HG03025 (cell line): Measurements from ENCODE around the gene CTH.
A peak's percentile ranks its signal among the peaks of the same experiment; 100 is the strongest.
"Not testable (repeated sequence)": the region's sequence is repeated elsewhere in the genome, so short reads cannot be mapped to it uniquely, and the experiment has no call there.

Source experiments
- ATAC-seq: cut with Tn5 transposase; IDR thresholded peaks from one replicate; pipeline ENCODE4 v1.9.1; 2021; ENCODE audit warnings: mild to moderate bottlenecking, moderate library complexity; ENCODE audit not compliant: unreplicated experiment, low FRiP score

Gene CTH

DNA sequence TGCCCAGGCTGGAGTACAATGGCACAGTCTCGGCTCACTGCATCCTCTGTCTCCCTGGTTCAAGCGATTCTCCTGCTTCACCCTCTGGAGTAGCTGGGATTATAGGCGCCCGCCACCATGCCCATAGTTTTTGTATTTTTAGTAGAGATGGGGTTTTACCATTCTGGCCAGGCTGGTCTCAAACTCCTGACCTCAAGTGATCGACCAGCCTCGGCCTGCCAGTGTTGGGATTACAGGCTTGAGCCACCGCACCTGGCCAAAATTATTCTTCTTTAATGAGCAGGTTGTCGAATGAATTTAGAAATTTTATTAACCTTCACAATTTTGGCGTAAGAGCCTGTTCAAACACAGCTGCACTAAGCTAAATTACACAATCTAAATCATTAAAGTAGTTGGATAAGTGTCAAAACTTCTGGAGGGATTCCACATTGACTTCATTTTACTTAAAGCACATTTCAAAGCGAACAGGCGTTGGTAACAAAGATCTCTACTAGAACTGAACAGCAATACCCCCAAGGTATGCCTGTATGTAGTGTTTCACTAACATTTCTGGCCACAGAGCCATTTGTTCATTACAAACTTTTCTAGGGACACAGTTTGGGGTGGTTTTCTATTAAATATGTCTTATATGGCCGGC is 5.2 kb upstream of the CTH start:
- ATAC-seq: no peak

DNA sequence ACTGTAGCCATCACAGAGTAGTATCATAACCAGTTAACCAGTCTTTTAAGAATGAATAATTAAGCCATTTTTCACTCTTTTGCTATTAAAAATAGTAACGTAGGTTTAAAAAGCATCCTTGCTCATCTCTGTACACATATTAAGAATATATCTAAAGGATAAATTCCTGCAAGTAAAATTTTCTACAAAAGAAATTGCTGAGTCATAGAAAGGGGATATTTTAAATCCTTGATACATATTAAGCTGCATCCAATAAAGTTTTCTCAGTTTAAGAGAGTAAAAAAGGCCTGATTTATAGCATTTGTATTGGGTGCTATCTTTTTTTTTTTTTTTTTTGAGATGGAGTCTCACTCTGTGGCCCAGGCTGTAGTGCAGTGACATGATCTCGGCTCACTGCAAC is 1.9 kb upstream of the CTH start:
- no peak for ATAC-seq

DNA sequence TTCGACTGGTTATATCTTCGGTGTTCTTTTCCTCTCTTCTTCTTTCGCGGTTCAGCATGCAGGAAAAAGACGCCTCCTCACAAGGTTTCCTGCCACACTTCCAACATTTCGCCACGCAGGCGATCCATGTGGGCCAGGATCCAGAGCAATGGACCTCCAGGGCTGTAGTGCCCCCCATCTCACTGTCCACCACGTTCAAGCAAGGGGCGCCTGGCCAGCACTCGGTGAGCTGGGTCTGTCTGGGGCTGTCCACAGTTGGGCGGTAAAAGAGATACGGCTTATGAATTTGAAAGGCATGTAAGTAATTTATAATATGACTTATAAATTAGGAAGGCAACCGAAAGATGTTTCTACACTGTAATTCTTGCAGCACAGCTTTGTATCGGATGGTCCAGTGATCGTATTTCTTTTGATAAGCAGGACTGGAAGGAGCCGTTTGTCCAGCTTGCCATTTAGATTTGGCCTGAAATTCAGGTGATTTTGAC is 334 bp downstream of the CTH start:
- peak; percentile 4 for ATAC-seq

DNA sequence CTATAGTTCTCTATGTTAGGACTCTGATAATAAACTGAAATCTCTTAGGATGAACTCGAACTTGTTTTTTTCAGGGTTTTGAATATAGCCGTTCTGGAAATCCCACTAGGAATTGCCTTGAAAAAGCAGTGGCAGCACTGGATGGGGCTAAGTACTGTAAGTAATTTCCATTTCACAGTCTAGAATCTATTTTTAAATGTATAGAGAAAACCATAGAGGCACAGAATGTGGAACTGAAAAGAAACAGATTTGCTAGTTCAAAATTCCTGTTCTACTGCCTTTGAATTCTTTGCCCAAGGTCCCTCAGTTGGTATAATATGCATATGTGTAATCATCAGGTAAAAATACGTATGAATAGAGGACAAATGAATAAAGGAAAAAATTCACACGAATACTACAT is 4.8 kb downstream of the CTH start:
- ATAC-seq: peak; percentile 35

DNA sequence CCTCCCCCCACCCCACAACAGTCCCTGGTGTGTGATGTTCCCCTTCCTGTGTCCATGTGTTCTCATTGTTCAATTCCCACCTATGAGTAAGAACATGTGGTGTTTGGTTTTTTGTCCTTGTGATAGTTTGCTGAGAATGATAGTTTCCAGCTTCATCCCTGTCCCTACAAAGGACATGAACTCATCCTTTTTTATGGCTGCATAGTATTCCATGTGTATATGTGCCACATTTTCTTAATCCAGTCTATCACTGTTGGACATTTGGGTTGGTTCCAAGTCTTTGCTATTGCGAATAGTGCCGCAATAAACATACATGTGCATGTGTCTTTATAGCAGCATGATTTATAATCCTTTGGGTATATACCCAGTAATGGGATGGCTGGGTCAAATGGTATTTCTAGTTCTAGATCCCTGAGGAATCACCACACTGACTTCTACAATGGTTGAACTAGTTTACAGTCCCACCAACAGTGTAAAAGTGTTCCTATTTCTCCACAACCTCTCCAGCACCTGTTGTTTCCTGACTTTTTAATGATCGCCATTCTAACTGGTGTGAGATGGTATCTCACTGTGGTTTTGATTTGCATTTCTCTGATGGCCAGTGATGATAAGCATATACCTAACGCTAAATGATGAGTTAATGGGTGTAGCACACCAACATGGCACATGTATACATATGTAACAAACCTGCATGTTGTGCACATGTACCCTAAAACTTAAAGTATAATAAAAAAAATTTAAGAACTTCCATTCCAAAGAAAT is 8.1 kb downstream of the CTH start:
- not testable (repeated sequence) for ATAC-seq

DNA sequence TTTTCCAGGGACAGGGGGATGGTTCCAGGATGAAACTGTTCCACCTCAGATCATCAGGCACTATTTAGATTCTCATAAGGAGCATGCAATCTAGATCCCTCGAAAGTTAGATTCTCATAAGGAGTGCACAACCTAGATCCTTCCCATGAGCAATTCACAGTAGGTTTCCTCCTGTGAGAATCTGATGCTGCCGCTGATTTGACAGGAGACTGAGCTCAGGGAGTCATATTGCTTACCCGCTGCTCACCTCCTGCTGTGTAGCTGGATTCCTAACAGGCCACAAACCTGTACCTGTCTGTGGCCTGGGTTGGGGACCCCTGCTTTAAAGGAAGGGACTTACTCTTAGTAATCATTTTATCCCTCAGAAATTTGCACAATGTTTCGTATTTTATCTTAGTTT is 9.3 kb downstream of the CTH start:
- no peak for ATAC-seq

DNA sequence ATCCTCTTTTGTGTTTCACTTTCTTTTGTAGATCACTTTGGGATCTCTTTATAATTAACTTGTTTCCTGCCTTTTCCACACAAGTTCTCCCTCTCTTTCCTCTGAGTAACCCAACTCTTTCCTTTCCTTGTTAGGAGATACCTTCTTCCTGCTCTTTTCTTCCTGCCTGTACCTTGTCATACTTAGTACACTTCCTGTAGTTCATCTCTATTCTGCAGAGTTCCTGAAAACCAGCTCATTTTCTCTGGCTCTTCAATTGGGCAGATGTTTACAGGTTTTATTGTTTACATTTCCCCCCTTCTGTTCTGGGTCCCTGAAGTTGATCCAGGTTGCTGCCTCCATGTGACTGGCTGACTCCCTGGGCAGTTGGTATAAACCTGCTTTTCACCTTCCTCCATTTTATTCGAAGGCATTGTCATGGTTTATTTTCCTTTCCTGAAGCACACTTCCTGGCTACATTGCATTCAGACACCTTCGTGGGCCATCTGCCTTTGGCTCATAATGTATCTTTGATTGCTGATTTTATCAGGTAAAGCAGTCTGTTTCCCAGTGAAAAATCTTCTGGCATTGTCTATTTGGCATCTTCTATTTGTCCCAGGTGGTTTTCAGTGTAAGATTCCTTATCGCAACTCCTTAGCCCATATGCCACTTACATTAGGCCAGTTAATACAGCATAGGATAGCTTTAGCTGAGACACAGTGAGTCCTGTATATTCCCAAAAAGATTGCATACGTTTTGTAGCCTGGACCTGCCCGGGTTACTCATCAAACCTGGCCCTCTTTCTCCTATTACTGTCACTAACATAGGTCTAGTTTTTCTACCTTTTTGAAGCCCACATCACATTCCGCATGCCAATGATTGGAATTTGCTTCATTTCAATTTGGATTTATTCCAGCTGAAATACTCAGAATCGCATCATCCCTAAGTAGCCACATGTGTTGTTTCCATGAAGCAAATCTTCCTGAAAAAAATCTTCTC is 15.4 kb downstream of the CTH start:
- no peak for ATAC-seq

DNA sequence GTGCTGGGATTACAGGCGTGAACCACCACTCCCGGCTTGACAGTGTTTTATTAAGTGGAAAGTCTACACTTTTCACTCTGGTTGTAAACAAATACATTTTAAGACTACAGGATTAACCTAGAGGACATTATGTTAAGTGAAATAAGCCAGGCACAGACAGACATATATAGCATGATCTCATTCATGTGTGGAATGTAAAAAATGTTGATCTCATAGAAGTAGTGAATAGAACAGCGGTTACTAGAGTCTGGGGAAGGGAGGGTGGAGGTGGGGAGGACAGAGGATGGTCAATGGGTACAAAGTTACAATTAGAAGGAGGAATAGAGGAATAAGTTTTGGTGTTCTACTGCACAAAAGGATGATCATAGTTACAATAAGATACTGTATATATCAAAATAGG is 16.9 kb downstream of the CTH start:
- no peak for ATAC-seq

DNA sequence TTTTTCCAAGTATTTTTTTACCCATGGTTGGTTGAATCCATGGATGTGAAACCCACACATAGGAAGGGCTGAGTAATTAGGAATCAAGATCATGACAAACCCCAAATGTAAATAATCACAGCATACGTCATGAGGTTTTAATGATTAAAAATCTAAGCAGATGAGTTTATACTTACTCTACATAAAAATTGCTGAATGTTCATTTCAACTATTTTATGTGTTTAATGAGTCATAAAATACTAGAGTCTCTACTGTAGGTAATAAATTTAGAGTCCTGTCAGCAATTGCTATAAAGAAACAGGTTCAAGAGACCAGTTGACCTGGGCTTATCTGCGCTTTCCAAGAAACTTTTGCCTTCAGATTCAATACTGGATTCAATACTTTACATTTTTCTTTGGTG is 18.2 kb downstream of the CTH start:
- ATAC-seq: no peak

DNA sequence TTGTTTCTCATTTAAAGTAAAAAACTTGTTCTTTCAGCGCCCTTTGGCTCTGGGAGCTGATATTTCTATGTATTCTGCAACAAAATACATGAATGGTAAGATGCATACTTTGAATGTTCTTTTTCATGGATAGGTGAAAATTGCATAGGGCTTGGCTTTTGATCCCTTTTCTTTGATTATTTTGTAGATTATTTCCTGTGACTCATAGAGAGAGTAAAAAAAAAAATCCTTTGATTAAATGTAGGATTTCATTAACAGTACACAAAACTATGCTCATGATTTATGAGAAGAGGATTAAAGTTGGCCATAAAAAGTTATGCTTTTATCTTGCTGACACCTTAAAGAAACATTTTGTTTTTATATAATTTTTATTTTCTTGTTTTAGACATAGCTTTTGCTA is 18.7 kb downstream of the CTH start:
- ATAC-seq: no peak

DNA sequence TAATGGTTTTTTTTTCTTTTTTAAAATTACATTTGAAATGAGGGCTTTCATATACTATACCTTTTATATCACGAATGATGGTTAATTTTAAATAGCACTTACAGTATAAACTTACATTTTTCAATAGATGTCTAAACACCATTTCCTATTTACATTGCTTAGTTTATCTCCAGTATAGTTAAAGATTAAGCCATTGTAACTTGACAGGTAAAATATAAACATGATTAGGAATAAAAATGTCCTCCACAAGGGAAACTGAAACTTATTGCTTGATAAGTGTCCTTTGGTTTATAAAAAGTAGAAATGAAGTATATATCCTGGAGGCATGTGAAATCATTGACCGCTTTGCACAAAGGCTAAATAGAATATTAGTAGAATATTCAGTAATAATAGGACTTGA is 20.2 kb downstream of the CTH start:
- ATAC-seq: no peak

DNA sequence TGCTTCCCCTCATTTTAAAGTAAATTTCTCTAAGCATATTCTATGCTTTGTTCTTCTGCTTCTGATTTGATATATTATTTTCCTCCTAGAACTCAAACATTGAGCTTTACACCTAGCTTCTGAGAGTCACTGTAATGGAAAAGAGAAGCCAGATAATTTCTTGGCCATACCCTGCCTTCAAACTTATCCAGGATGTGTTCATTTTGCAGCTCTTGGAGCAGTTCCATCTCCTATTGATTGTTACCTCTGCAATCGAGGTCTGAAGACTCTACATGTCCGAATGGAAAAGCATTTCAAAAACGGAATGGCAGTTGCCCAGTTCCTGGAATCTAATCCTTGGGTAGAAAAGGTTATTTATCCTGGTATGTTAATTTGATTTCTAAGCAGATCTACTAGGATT is 20.8 kb downstream of the CTH start:
- no peak for ATAC-seq

DNA sequence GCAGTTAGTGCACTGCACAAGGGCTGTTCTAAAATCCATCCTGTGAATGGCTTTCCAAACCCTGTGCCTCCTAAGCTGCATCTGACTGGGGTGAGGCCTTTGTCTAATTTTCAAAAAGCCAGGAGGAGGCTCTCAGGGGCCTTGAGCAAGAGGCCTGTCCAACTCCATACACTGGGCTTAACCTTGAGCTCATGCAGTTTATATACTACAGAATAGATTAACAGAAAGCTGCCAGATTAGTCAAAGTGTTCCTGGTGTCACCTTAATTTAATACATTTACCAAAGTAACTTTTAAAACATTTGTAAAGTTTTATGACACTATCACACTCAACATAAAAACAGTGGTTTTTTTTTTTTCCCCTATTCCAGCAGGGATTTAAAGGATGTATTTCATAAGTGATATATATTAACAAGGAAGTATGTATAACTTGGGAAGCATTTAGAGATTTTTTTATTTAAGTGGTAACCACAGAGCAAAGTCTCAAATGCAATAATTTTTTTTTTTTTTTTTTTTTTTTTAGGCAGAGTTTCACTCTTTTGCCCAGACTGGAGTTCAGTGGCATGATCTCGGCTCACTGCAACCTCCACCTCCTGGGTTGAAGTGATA is 23.3 kb downstream of the CTH start:
- no peak for ATAC-seq

DNA sequence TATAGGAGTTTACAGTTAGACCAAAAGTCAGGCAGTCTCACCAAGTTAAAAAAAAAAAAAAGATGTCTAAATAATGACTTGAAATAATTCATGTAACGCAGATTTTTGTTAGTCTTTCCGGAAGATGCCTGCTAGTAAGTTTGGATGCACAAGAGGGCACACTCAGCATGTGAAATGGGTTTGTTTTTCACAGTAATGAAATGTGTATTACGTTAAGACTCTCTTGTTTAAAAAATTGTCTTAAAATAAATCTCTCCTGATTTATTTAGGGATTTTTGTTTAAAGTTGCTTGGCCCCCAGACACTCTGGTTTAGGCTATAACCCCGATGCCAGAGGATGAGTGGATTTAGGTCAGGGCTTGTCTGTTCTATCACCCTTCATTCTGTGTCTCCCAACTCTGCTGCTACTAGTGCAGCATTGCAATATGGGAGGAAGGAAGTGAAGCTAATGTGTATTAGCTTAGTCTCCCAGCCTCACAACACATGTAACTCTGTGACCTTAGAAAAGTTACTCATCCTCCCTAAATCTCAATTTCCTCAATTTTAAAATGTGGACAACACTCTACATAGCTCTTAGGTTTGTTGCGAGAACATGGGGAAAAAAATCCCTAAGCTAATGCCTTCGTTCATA is 25.7 kb downstream of the CTH start:
- ATAC-seq: no peak

DNA sequence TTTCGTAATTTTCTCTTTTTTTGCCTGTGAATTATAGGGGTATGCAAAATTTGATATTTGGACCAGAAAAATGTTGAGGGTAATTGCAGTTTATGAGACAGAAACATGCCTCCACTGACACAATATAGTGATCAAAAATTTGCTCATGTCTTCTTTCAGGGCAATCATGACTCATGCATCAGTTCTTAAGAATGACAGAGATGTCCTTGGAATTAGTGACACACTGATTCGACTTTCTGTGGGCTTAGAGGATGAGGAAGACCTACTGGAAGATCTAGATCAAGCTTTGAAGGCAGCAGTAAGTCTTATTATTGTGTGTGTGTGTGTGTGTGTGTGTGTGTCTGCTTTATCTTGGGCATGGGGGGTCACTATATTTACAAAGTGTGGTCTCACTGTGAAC is 27.5 kb downstream of the CTH start:
- ATAC-seq: no peak

DNA sequence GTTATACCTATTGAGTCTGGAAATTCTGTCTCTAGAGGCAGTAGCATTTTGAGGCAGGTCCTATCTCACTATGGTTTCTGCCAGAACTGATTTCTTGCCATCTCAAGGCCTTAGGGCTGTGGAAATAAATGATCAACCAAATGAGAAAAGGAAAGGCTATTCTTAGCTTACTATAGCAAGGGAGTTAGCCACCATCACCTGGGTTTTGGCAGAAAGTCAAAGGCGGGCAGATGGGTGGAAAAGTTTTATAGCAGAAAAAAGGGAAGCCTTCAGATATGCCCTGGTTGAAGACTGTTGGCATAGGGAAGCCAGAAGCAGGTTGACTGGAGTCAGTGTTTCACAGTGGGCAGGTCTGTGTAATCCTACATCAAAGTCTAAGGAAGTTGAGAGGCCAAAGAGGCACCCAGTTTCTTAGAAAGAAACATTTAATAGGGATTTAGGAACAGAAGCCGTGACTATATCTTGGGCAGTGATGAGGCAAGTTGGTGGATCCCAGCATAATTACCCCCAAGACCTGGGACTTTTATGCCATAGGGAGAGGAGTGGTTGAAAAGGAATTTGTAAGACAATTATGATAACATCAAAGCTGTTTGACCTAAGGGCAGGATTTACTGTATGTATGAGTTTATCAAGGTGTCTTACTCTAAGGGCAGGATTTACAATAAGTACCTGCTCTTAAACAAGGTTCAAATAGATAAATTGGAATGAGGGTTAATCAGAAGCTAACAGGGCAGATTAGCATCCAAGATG is 29.7 kb downstream of the CTH start:
- no peak for ATAC-seq

DNA sequence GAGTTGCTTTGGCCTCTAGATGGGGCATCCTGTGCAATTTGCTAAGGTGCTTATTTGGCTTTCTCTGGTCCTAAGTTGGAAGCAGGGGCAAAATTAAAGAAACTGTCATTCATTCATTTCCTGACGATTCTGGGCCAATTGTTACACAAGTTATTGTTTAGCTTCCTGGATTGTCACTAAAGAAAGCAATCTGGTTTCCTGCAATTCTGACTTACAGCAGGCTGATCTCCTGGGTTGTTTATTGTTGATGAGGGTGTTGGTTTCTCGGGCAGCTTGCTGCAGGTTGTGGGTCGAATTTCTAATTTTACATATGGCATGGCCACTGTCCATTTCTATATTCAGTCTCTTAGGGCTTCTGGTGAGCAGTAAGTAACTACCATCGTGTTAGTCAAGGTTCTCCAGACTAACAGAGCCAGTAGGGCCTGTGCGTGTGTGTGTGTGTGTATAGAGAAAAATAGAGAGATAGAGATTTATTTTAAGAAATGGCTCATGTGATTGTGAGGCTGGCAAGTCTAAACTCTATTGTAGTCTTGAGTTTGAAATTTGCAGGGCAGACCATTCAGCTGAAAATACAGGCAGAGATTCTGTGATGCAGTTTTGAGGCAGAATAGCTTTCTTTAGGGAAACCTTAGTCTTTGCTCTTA is 30.4 kb downstream of the CTH start:
- no peak for ATAC-seq

DNA sequence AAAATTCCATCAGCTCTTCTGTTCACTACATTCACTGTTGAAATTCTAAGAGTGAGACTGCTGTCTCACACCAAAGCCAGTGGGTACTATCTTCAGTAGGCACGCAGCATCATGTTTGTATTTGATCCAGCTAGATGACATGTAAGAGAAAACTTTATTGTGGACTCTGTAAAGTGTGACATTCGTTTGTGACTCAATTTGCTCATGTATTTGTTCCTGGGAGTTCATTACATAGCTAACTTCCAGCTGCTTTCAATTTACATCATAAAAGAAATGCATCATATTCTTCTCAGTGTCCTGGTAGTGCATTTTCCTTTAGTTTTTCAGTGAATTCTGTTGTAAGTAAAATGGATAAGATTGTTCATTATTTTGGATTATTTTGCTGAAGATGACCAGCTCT is 31.4 kb downstream of the CTH start:
- ATAC-seq: no peak

DNA sequence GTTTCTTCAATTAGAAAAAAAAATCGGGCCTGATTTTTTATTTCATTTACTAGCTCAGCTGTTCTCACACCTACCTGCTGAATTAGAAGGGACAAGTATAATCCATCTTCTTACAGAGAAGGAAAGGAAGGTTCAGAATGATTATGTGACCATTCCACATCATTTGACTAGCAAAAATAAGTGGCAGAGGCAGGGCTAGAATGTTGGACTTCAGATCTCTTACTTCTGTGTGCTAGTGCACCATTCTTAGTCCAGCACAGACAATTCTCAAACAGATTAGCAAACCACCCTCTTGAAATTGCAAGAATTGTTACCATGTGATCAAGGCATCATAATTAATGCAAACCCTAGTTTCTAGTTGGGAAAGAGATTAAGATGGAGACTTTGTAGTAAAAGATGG is 32.7 kb downstream of the CTH start:
- no peak for ATAC-seq
